ENCODE measurements around the gene CACNG3.

Gene CACNG3

GRCh38 chr16:24255456-24256371 is at the start of gene CACNG3:
Gene CACNG3 (plus strand): TSS chr16:24256335. CDS start chr16:24256755, 420 bp downstream.
- Mint-ChIP-seq H3K4me1 (no peaks in the 10 kb centered on the region), H3K27ac (no peak within 1 kb of the TSS), H3K27me3 (ENCODE audit: low read depth) (peaks cover 69% of the 10 kb centered on the region), H3K36me3 (ENCODE audit: low read depth) (no peaks in the 10 kb centered on the region), H3K9me3 (no peaks in the 10 kb centered on the region), H3K4me3 (no peak within 1 kb of the TSS)
- TF ChIP-seq CTCF (IDR thresholded peaks at IDR 0.05; ENCODE audit: unreplicated experiment in 3 of 3), result no peak

- no peak for TF ChIP-seq CTCF (IDR thresholded peaks at IDR 0.05; ENCODE audit: unreplicated experiment in 3 of 3)
- Mint-ChIP-seq H3K4me1 (no peaks in the 10 kb centered on the region), H3K36me3 (ENCODE audit: low read depth) (no peaks in the 10 kb centered on the region), H3K27ac (no peak overlapping the region), H3K4me3 (no peak overlapping the region), H3K9me3 (no peaks in the 10 kb centered on the region), H3K27me3 (ENCODE audit: low read depth) (peaks cover 22% of the 10 kb centered on the region)
Measured at GRCh38 chr16:24206926-24207325, 49.2 kb upstream of the CACNG3 start.

GRCh38 chr16:24208710-24209109 is 47.4 kb upstream of the CACNG3 start:
- peaks cover 21% of the 10 kb centered on the region for H3K27me3 Mint-ChIP-seq (ENCODE audit: low read depth)
- no peaks in the 10 kb centered on the region for H3K4me1 Mint-ChIP-seq
- H3K9me3 Mint-ChIP-seq, result no peaks in the 10 kb centered on the region

GRCh38 chr16:24214992-24215391 is 41.1 kb upstream of the CACNG3 start:
- Mint-ChIP-seq H3K27ac (no peak overlapping the region), H3K27me3 (ENCODE audit: low read depth) (peaks cover 8% of the 10 kb centered on the region), H3K4me1 (no peaks in the 10 kb centered on the region), H3K9me3 (no peaks in the 10 kb centered on the region), H3K4me3 (no peak overlapping the region), H3K36me3 (ENCODE audit: low read depth) (no peaks in the 10 kb centered on the region)
- TF ChIP-seq CTCF (IDR thresholded peaks at IDR 0.05; ENCODE audit: unreplicated experiment in 3 of 3), result no peak

More at GRCh38 chr16:24208710-24209109, 47.4 kb upstream of the CACNG3 start:
- Mint-ChIP-seq H3K27ac (no peak overlapping the region), H3K4me3 (no peak overlapping the region), H3K36me3 (ENCODE audit: low read depth) (no peaks in the 10 kb centered on the region)
- no peak for TF ChIP-seq CTCF (IDR thresholded peaks at IDR 0.05; ENCODE audit: unreplicated experiment in 3 of 3)

GRCh38 chr16:24216961-24217360 is 39.2 kb upstream of the CACNG3 start:
- TF ChIP-seq CTCF (IDR thresholded peaks at IDR 0.05; ENCODE audit: unreplicated experiment in 3 of 3), result no peak
- Mint-ChIP-seq H3K36me3 (ENCODE audit: low read depth) (no peaks in the 10 kb centered on the region), H3K4me3 (no peak overlapping the region), H3K27ac (no peak overlapping the region), H3K9me3 (no peaks in the 10 kb centered on the region), H3K27me3 (ENCODE audit: low read depth) (peaks cover 3% of the 10 kb centered on the region), H3K4me1 (no peaks in the 10 kb centered on the region)

GRCh38 chr16:24217461-24217860 is 38.7 kb upstream of the CACNG3 start:
- no peaks in the 10 kb centered on the region for H3K27me3 Mint-ChIP-seq (ENCODE audit: low read depth)
- no peaks in the 10 kb centered on the region for H3K36me3 Mint-ChIP-seq (ENCODE audit: low read depth)
- no peak for TF ChIP-seq CTCF (IDR thresholded peaks at IDR 0.05; ENCODE audit: unreplicated experiment in 3 of 3)
- H3K4me3 Mint-ChIP-seq, result no peak overlapping the region
- H3K27ac Mint-ChIP-seq, result no peak overlapping the region
- H3K4me1 Mint-ChIP-seq, result no peaks in the 10 kb centered on the region
- H3K9me3 Mint-ChIP-seq, result no peaks in the 10 kb centered on the region

All from nephron (organoid).